Pancreas (tissue), 10 donors: ENCODE data around the gene DCK. TPM values are rescaled to one million over a fixed set of nuclear protein-coding genes. Genes with fewer than 3 reads are reported as not detected.
"Not testable (repeated sequence)": the region's sequence is repeated elsewhere in the genome, so short reads cannot be mapped to it uniquely, and the experiment has no call there.

ENCODE experiments used
- ATAC-seq, 4 donors: fragments of 200-7000 bp; cut with Tn5 transposase; one replicate each; pipeline versions ENCODE4 v1.8.0 to v1.9.1; 2020; ENCODE audit warnings: mild to moderate bottlenecking in 4 of 4, moderate library complexity in 4 of 4
- DNase-seq, 6 donors: peaks; one replicate each; pipeline ENCODE4 v3.0.0-alpha.2; 2020
- FAIRE-seq: peaks from 2 replicates; lab custom pipeline; 2012; peaks lifted over from hg19 to GRCh38; lab: Jason Lieb, UNC
- H3K27ac ChIP-seq, 4 donors: fragments of 200-600 bp; sonication (generic); 1 replicate in 3 of 4; 2 replicates in 1 of 4; pipeline versions ENCODE4 v1.5.0 to v1.8.0; 2020
- H3K27me3 ChIP-seq, 4 donors: fragments of 200-600 bp; one replicate each; pipeline ENCODE4 v1.8.0; 2021
- H3K36me3 ChIP-seq, 3 donors: fragments of 200-600 bp; sonication (generic) in 1 of 3; one replicate each; pipeline versions ENCODE4 v1.5.0 to v1.8.0; 2020 to 2021
- H3K4me1 ChIP-seq, 3 donors: fragments of 200-600 bp; one replicate each; pipeline ENCODE4 v1.8.0; 2021
- H3K4me3 ChIP-seq, 4 donors: fragments of 200-600 bp; sonication (generic) in 2 of 4; one replicate each; pipeline versions ENCODE4 v1.5.0 to v1.8.0; 2020 to 2021
- H3K9me3 ChIP-seq, 4 donors: fragments of 200-600 bp; one replicate each; pipeline ENCODE4 v1.8.0; 2021
- WGBS, 2 donors: extraction: QIAGEN DNeasy Blood & Tissue Kit; methylation state at CpG; one replicate each; pipeline ENCODE4 v1.1.7; 2013; 5-methylcytosine and 5-hydroxymethylcytosine counted together
- intact Hi-C, 3 donors: fragments of 100-400 bp; cut with DNase I; formaldehyde crosslinking; loops; one replicate each; pipeline versions ENCODE4 v1.11.1 to v1.14.2; 2022
- polyA plus RNA-seq, 2 donors: library from polyadenylated mRNA; stranded (reverse); fragments of 200-250 nt; gene quantifications; one replicate each; pipeline ENCODE4 v1.2.3, GENCODE V29; 2013
- total RNA-seq, 6 donors: library from RNA; stranded (reverse); fragmentation: NEBNext Ultra II Directional in 4 of 6; extraction: Animal tissue kit (Norgen Biotek cat#: 25700) in 4 of 6; gene quantifications; one replicate each; pipeline versions ENCODE4 v1.2.1 to v1.2.4, GENCODE V29; 2021 to 2023
- TF ChIP-seq, protein P1 (sequence below), 4 donors: fragments of 200-600 bp; sonication (generic) in 3 of 4; IDR thresholded peaks; one replicate each; pipeline versions ENCODE4 v1.5.0 to v1.8.0; 2021; ENCODE audit warnings: antibody characterized with exemption in 4 of 4
- donor health status: healthy with polysubstance abuse.
- donor health status: DM: no; HTN: no; CAD: no; lungs with moderate emphysema.
- donor health status: DM: no; HTN: no; CAD: no.
- donor health status: control.
- donor health status: control.
- donor health status: Bipolar disorder and iron deficiency.
- donor health status: DM: yes; HTN: yes; CAD: no.
- donor health status: DM: no; HTN: no; CAD: no.
- donor health status: DM: no; HTN: no; CAD: no.
- donor health status: DM: yes; HTN: yes; CAD: no.

Gene DCK
- total and polyA plus RNA-seq, 8 donors: 1.7 to 8.9 (median 4.1) TPM

DNA sequence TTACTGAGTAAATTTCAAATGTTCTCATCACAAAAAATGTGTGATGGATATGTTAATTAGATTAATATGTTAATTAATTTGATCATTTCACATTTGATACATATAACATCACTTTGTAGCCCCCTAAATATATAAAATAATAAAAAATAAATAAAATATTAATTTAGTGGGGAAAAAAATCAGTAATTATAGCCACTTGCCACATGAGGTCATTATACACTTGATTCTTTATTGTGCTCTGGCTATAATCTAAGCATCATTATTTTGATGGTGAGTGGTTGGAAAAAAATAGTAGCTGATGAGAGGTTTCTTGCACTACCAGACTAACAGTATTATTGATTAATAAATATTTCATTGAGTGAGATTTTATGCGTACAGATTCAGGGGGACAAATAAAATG is 57.4 kb downstream of the DCK start:
- 54 to 57% methylated on average over 1 of the region's 1 CpG for WGBS, 2 donors
- H3K36me3 ChIP-seq: no peaks in the 10 kb centered on the region
- FAIRE-seq (no peak), ATAC-seq (peak in 2 of 4 donors; percentile 67 to 69), DNase-seq (no peak)
- no peak overlapping the region for H3K27ac ChIP-seq
- no peak overlapping the region for H3K4me3 ChIP-seq
- no peaks in the 10 kb centered on the region for H3K9me3 ChIP-seq
- no peaks in the 10 kb centered on the region for H3K27me3 ChIP-seq
- TF ChIP-seq, protein P1, sequence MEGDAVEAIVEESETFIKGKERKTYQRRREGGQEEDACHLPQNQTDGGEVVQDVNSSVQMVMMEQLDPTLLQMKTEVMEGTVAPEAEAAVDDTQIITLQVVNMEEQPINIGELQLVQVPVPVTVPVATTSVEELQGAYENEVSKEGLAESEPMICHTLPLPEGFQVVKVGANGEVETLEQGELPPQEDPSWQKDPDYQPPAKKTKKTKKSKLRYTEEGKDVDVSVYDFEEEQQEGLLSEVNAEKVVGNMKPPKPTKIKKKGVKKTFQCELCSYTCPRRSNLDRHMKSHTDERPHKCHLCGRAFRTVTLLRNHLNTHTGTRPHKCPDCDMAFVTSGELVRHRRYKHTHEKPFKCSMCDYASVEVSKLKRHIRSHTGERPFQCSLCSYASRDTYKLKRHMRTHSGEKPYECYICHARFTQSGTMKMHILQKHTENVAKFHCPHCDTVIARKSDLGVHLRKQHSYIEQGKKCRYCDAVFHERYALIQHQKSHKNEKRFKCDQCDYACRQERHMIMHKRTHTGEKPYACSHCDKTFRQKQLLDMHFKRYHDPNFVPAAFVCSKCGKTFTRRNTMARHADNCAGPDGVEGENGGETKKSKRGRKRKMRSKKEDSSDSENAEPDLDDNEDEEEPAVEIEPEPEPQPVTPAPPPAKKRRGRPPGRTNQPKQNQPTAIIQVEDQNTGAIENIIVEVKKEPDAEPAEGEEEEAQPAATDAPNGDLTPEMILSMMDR (IDR thresholded peaks at IDR 0.05): no peak
- intact Hi-C loops: no loop called here
- peaks cover 0 to 7% (median 0%) of the 10 kb centered on the region in 3 donors for H3K4me1 ChIP-seq

DNA sequence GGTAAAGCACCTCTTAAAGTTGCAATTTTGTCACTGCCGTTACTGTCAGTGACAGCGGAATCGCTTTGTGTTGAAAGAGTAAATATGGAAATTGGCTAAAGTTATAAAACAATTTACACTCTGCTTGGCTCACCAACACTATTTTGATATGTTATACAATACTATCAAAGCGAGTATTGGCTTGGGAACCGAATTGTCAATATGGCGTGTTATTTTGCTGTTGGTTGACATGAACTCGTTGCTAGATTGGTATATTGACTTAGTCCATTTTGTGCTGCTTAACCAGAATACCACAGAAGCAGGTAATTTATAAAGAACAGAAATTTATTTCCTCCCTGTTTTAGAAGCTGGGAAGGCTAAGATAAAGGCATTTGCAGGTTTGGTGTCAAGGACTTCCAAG is 58.6 kb downstream of the DCK start:
- DNase-seq (no peak), ATAC-seq (peak in 3 of 4 donors; percentile 32 to 86 (median 72)), FAIRE-seq (no peak)
- Histone ChIP-seq H3K9me3 (no peaks in the 10 kb centered on the region), H3K4me3 (no peak overlapping the region), H3K36me3 (no peaks in the 10 kb centered on the region), H3K27me3 (no peaks in the 10 kb centered on the region), H3K27ac (peak overlapping the region in 1 of 4 donors; percentile 14), H3K4me1 (peaks cover 0 to 7% (median 0%) of the 10 kb centered on the region in 3 donors)
- 34 to 44% methylated on average over 7 of the region's 7 CpGs for WGBS, 2 donors
- TF ChIP-seq, protein P1 (IDR thresholded peaks at IDR 0.05): no peak
- intact Hi-C loops: no loop called here

DNA sequence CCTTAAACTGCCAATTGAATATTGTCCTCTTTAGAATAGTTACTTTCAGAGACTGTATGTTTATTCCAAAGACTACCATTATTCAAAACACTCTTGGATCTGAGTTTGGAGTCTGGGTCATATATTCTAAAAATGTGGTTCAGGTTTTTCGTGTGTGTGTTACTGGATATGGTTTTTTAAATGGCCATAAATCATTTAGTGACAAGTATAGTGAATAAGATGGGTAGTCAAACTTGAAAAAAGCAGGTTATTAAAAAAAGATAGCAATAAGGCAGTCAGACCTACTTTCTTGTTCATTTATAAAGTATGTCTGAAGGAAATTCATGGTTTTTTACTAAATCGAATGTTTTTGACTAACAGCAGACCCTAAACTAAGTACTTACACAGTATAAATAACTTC is 59.3 kb downstream of the DCK start:
- TF ChIP-seq, protein P1 (IDR thresholded peaks at IDR 0.05): no peak
- no peak for FAIRE-seq
- DNase-seq: no peak

DNA sequence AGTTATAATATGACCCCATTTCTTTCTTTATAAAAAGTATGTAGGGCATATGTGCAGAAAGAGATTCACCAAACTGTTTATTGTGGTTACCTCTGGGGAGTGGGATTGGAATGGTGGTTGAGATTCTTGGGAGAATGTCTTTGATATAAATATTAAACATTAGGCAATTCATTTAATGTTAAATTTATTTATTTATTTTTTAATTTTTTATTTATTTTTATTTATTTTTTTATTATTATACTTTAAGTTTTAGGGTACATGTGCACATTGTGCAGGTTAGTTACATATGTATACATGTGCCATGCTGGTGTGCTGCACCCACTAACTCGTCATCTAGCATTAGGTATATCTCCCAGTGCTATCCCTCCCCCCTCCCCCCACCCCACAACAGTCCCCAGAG is 60.2 kb downstream of the DCK start:
- H3K36me3 ChIP-seq, DNase-seq, H3K4me3 ChIP-seq, H3K27ac ChIP-seq, H3K4me1 ChIP-seq, ATAC-seq, intact Hi-C loops, H3K9me3 ChIP-seq, FAIRE-seq, H3K27me3 ChIP-seq: not testable (repeated sequence)
- WGBS, 2 donors: no CpG with 5 or more reads among the region's 1 CpG

More for the DNA sequence above, 59.3 kb downstream of the DCK start:
- 66 to 73% methylated on average over 2 of the region's 2 CpGs for WGBS, 2 donors
- Histone ChIP-seq H3K27ac (no peak overlapping the region), H3K27me3 (no peaks in the 10 kb centered on the region), H3K9me3 (no peaks in the 10 kb centered on the region), H3K36me3 (no peaks in the 10 kb centered on the region), H3K4me1 (peaks cover 0 to 7% (median 0%) of the 10 kb centered on the region in 3 donors), H3K4me3 (no peak overlapping the region)
- intact Hi-C loops: no loop called here
- ATAC-seq: no peak

DNA sequence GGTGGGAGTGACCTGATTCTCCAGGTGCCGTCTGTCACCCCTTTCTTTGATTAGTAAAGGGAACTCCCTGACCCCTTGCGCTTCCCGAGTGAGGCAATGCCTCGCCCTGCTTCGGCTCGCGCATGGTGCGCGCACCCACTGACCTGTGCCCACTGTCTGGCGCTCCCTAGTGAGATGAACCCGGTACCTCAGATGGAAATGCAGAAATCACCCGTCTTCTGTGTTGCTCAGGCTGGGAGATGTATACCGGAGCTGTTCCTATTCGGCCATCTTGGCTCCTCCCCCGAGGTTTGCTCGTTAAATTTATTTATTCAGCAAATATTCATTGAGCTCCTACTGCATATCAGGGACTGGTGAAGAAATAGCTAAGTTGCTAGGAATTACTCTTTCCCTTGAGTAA is 66.1 kb downstream of the DCK start:
- intact Hi-C loops, H3K27me3 ChIP-seq, FAIRE-seq, H3K4me1 ChIP-seq, ATAC-seq, H3K4me3 ChIP-seq, H3K36me3 ChIP-seq, H3K9me3 ChIP-seq, H3K27ac ChIP-seq: not testable (repeated sequence)
- peak in 1 of 6 donors; percentile 8 for DNase-seq
- WGBS, 2 donors: 81 to 85% methylated on average over 6 to 16 of the region's 16 CpGs

DNA sequence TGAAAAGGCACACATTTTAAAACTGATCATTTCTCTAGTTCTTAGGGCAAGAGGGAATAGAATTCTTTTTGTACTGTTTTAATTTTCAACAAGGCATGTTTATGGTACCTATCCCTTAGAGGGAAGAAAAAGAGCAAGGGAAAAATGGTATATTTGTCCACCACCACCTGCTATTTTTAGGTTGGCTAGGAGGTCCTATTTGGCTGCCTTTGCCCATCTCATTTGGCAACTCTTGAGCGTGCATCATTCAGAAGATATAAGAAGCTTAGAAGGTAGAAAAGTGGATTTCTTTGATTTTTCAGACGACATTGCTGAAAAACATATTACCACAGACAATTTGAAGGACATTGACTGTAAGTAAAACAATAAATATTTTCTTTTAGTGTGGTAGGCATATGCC is 69.0 kb downstream of the DCK start:
- Histone ChIP-seq H3K4me1 (peaks cover 0 to 26% (median 23%) of the 10 kb centered on the region in 3 donors), H3K36me3 (no peaks in the 10 kb centered on the region), H3K27me3 (no peaks in the 10 kb centered on the region), H3K4me3 (no peak overlapping the region), H3K27ac (no peak overlapping the region), H3K9me3 (no peaks in the 10 kb centered on the region)
- intact Hi-C loops: no loop called here
- DNase-seq (no peak), ATAC-seq (no peak), FAIRE-seq (no peak)
- WGBS, 2 donors: 82 to 93% methylated on average over 2 of the region's 2 CpGs
- TF ChIP-seq, protein P1 (IDR thresholded peaks at IDR 0.05): no peak
